ENCODE data around the gene MZT2B.
"Not testable (repeated sequence)": the region's sequence is repeated elsewhere in the genome, so short reads cannot be mapped to it uniquely, and the experiment has no call there.

GRCh38 chr2:130153721-130154422, 28.2 kb upstream of the MZT2B start:
- TF ChIP-seq CTCF (conservative IDR thresholded peaks at IDR 0.05); ZFX (IDR thresholded peaks at IDR 0.05): not testable (repeated sequence)

All from C4-2B (cell line).